ENCODE data around the gene SORBS2. TPM values are rescaled to one million over a fixed set of nuclear protein-coding genes. Genes with fewer than 3 reads are reported as not detected.

The SORBS2 gene
- total and polyA plus RNA-seq, 2 donors (not counting 1 experiment from before 2014, with no cell fraction given): 0.25 to 0.89 TPM

- ChIA-PET CTCF (no interaction called here), POLR2A (no interaction called here)
- 32% methylated on average over 2 of the region's 8 CpGs for WGBS (ENCODE audit: insufficient coverage)
- DNase-seq (no peak), ATAC-seq (ENCODE audit: low read depth) (no peak)
- Histone ChIP-seq H3K36me3 (replicated peaks in 1 of 2; ENCODE audit: control extremely low read depth in 1 of 2, control insufficient read depth in 1 of 2, extremely low read depth in 1 of 2, insufficient read depth in 2 of 2, low read length in 1 of 2) (no peaks in the 10 kb centered on the region), H2AFZ (ENCODE audit: insufficient read depth, low read depth, low read length, poor library complexity, severe bottlenecking) (no peak overlapping the region), H3K9ac (ENCODE audit: low read length) (no peak overlapping the region), H3K9me3 (ENCODE audit: control extremely low read depth in 1 of 3, control insufficient read depth in 2 of 3, insufficient read depth in 1 of 3, low read length in 2 of 3) (no peaks in the 10 kb centered on the region), H3K4me3 (ENCODE audit: control extremely low read depth in 1 of 5, extremely low read depth in 1 of 5, insufficient read depth in 1 of 5, low read depth in 2 of 5, low read length in 4 of 5) (no peak overlapping the region), H3K79me2 (ENCODE audit: control insufficient read depth, insufficient read depth, low read length) (no peaks in the 10 kb centered on the region), H3K27me3 (replicated peaks in 1 of 4; ENCODE audit: control extremely low read depth in 1 of 4, control insufficient read depth in 3 of 4, insufficient read depth in 4 of 4, low read length in 3 of 4) (no peaks in the 10 kb centered on the region), H4K20me1 (ENCODE audit: control insufficient read depth, insufficient read depth, low read length, poor library complexity, severe bottlenecking) (no peaks in the 10 kb centered on the region), H3K4me2 (replicated peaks; ENCODE audit: low read depth, low read length, poor library complexity, severe bottlenecking) (no peak overlapping the region), H3K27ac (ENCODE audit: low read length in 2 of 2) (no peak overlapping the region), H3K4me1 (ENCODE audit: control insufficient read depth in 2 of 2, insufficient read depth in 2 of 2, low read length in 2 of 2) (peaks cover 0 to 3% of the 10 kb centered on the region in 2 donors)
- Mint-ChIP-seq H3K4me3 (no peak overlapping the region), H3K4me1 (no peaks in the 10 kb centered on the region), H3K27me3 (peaks cover 10% of the 10 kb centered on the region), H3K27ac (no peak overlapping the region), H3K9me3 (ENCODE audit: insufficient read depth) (no peaks in the 10 kb centered on the region)
- TF ChIP-seq EZH2 (IDR thresholded peaks at IDR 0.05; ENCODE audit: borderline replicate concordance, insufficient read depth, low read depth, low read length, poor library complexity, severe bottlenecking) (no peak), CTCF (IDR thresholded peaks at IDR 0.05) (no peak)
- intact Hi-C loops (cut with micrococcal nuclease): no loop called here
Measured at GRCh38 chr4:185742766-185743165, 69.2 kb downstream of the SORBS2 start.

DNA sequence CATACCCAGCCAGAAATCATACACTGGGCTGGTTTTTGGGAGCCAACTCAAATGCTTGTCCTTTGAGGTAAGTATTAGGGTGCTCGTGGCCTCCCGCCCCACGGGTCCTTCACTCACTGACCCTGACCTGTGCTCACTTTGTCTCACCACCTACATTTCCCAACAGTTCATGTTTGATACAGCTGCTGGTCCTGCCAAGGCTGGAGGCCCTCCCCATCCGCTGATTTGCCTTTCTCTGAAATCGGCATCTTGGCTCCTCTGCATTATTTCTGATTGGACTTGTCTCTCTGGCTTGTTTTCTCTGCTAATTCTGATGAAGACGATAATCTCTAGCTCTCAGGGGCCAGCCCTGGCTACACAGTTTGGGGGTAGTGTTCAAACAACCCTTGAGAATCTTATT, 70.2 kb downstream of the SORBS2 start:
- ChIA-PET CTCF (no interaction called here), POLR2A (no interaction called here)
- H3K4me1 ChIP-seq (ENCODE audit: control insufficient read depth in 2 of 2, insufficient read depth in 2 of 2, low read length in 2 of 2): peaks cover 0 to 3% of the 10 kb centered on the region in 2 donors
- no peak overlapping the region for H2AFZ ChIP-seq (ENCODE audit: insufficient read depth, low read depth, low read length, poor library complexity, severe bottlenecking)
- 93% methylated on average over 6 of the region's 6 CpGs for WGBS (ENCODE audit: insufficient coverage)
- Mint-ChIP-seq H3K9me3 (ENCODE audit: insufficient read depth) (no peaks in the 10 kb centered on the region), H3K27me3 (peaks cover 10% of the 10 kb centered on the region), H3K4me3 (no peak overlapping the region), H3K27ac (no peak overlapping the region), H3K4me1 (no peaks in the 10 kb centered on the region)
- no peak for ATAC-seq (ENCODE audit: low read depth)
- no peaks in the 10 kb centered on the region for H3K36me3 ChIP-seq (replicated peaks in 1 of 2; ENCODE audit: control extremely low read depth in 1 of 2, control insufficient read depth in 1 of 2, extremely low read depth in 1 of 2, insufficient read depth in 2 of 2, low read length in 1 of 2)
- H3K79me2 ChIP-seq (ENCODE audit: control insufficient read depth, insufficient read depth, low read length): no peaks in the 10 kb centered on the region
- no peak overlapping the region for H3K4me2 ChIP-seq (replicated peaks; ENCODE audit: low read depth, low read length, poor library complexity, severe bottlenecking)
- DNase-seq: no peak
- no peaks in the 10 kb centered on the region for H4K20me1 ChIP-seq (ENCODE audit: control insufficient read depth, insufficient read depth, low read length, poor library complexity, severe bottlenecking)
- H3K27ac ChIP-seq (ENCODE audit: low read length in 2 of 2): no peak overlapping the region
- H3K4me3 ChIP-seq (ENCODE audit: control extremely low read depth in 1 of 5, extremely low read depth in 1 of 5, insufficient read depth in 1 of 5, low read depth in 2 of 5, low read length in 4 of 5): no peak overlapping the region
- H3K9me3 ChIP-seq (ENCODE audit: control extremely low read depth in 1 of 3, control insufficient read depth in 2 of 3, insufficient read depth in 1 of 3, low read length in 2 of 3): no peaks in the 10 kb centered on the region
- H3K9ac ChIP-seq (ENCODE audit: low read length): no peak overlapping the region
- intact Hi-C loops (cut with micrococcal nuclease): no loop called here
- no peak for TF ChIP-seq EZH2 (IDR thresholded peaks at IDR 0.05; ENCODE audit: borderline replicate concordance, insufficient read depth, low read depth, low read length, poor library complexity, severe bottlenecking)
- TF ChIP-seq CTCF (IDR thresholded peaks at IDR 0.05): no peak
- no peaks in the 10 kb centered on the region for H3K27me3 ChIP-seq (replicated peaks in 1 of 4; ENCODE audit: control extremely low read depth in 1 of 4, control insufficient read depth in 3 of 4, insufficient read depth in 4 of 4, low read length in 3 of 4)
